Activated CD8-positive, alpha-beta memory T cell treated with anti-CD3 and anti-CD28 coated beads, Interleukin-2, amount 10 ng/mL, durations not matched to agents 7 days and 5 days (primary cell): ENCODE measurements around the gene DIPK2B. TPM values are rescaled to one million over a fixed set of nuclear protein-coding genes. Genes with fewer than 3 reads are reported as not detected.

Source experiments
- ATAC-seq: fragments of 150-1000 bp; cut with Tn5 transposase; one replicate; pipeline ENCODE4 v1.10.0; 2021; ENCODE audit warnings: moderate library complexity
- CTCF ChIA-PET: fragments of 350-600 bp; sonication (Branson Sonifier 250); formaldehyde crosslinking; loops from one replicate; lab custom pipeline; 2021; ENCODE audit warnings: antibody characterized with exemption; lab: Charles Lee
- DNase-seq: peaks from one replicate; pipeline ENCODE4 v3.0.0-alpha.2; 2020
- H3K27ac Mint-ChIP-seq: one replicate; pipeline ENCODE4 v1.8.0; 2021; ENCODE audit warnings: mild to moderate bottlenecking, mixed read lengths
- H3K27me3 Mint-ChIP-seq: one replicate; pipeline ENCODE4 v1.8.0; 2021; ENCODE audit warnings: mixed read lengths
- H3K36me3 Mint-ChIP-seq: one replicate; pipeline ENCODE4 v1.8.0; 2021; ENCODE audit warnings: mild to moderate bottlenecking, mixed read lengths
- H3K4me1 Mint-ChIP-seq: one replicate; pipeline ENCODE4 v1.8.0; 2021; ENCODE audit warnings: mixed read lengths
- H3K4me3 Mint-ChIP-seq: one replicate; pipeline ENCODE4 v1.8.0; 2021; ENCODE audit warnings: mild to moderate bottlenecking, moderate library complexity, mixed read lengths
- H3K9me3 Mint-ChIP-seq: one replicate; pipeline ENCODE4 v1.8.0; 2022; ENCODE audit warnings: low read depth, mixed read lengths
- total RNA-seq, 2 experiments: library from RNA; stranded (reverse); gene quantifications; one replicate each; pipeline ENCODE4 v1.2.3, GENCODE V29; 2021

DIPK2B gene
- total RNA-seq, 2 experiments from 2014 or later: not detected

DNA sequence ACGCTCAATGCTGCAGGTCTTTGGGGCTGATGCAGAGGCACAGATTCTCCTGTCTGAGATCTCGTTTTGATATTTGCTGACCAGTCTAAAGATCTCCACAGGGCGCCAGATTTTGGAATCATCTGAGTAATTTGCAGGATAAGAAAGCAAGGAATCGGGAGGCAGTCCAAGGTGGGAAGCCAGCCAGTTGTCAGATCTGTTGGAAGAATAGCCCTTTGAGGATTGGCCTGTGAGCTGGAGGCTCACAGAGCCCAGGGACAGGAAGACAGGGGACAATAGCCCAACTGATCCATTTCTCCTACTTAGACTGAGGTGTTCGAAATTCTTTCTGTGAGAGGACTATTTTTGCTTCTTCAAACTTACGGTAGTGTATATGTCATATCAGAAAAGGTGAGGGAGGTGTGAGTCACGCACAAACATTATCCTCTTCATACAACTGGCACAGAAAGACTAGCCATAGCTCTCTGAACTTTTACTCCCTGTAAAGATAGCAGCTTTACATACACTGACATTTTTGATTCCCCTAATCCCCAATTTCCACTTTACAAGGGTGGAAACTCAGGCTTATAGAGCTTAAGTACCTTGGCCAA, 8.8 kb downstream of the DIPK2B start:
- no peaks in the 10 kb centered on the region for H3K9me3 Mint-ChIP-seq
- peaks cover 16% of the 10 kb centered on the region for H3K4me1 Mint-ChIP-seq
- H3K4me3 Mint-ChIP-seq: no peak overlapping the region
- H3K27ac Mint-ChIP-seq: no peak overlapping the region
- CTCF ChIA-PET: interaction anchor here (1.0 kb wide), 1 partner anchor 8 kb away, joined by 3 read pairs; no protein-coding TSS in a partner anchor
- H3K27me3 Mint-ChIP-seq: no peaks in the 10 kb centered on the region
- H3K36me3 Mint-ChIP-seq: no peaks in the 10 kb centered on the region
- ATAC-seq (no peak), DNase-seq (no peak)

DNA sequence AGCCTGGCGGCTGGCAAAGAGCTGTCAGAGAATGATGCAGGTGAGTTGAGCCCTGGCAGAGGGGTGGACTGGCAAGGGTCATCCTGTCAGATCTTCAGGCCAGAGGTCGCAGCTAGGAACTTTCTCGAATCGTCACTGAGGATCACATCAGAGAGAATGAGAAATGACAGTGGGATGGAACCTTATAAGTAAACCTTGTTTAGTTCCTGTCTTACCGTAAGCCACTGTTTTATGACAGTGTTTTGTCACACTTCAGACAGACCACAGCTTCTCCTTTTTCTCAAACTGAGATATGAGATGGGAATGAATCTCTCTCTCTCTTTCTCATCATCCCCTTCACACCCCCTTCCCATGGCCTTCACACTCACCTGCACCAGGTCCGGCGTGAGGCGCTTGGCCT, 9.3 kb downstream of the DIPK2B start:
- Mint-ChIP-seq H3K4me3 (no peak overlapping the region), H3K27ac (no peak overlapping the region), H3K9me3 (no peaks in the 10 kb centered on the region), H3K27me3 (no peaks in the 10 kb centered on the region), H3K4me1 (peaks cover 17% of the 10 kb centered on the region), H3K36me3 (no peaks in the 10 kb centered on the region)
- no peak for DNase-seq
- ATAC-seq: no peak
- CTCF ChIA-PET: no interaction called here

- CTCF ChIA-PET: interaction anchor here (1.0 to 2.0 kb wide), 5 partner anchors 9 to 1229 kb away, joined by 3 to 6 read pairs (median 3); no protein-coding TSS in a partner anchor
- peak overlapping the region; percentile 12 for H3K27ac Mint-ChIP-seq
- peak overlapping the region; percentile 78 for H3K4me3 Mint-ChIP-seq
- DNase-seq: no peak
- H3K4me1 Mint-ChIP-seq: peaks cover 17% of the 10 kb centered on the region
- no peaks in the 10 kb centered on the region for H3K27me3 Mint-ChIP-seq
- H3K36me3 Mint-ChIP-seq: no peaks in the 10 kb centered on the region
- no peak for ATAC-seq
- H3K9me3 Mint-ChIP-seq: no peaks in the 10 kb centered on the region
Observed at GRCh38 chrX:45187731-45188130, 12.9 kb downstream of the DIPK2B start.

DNA sequence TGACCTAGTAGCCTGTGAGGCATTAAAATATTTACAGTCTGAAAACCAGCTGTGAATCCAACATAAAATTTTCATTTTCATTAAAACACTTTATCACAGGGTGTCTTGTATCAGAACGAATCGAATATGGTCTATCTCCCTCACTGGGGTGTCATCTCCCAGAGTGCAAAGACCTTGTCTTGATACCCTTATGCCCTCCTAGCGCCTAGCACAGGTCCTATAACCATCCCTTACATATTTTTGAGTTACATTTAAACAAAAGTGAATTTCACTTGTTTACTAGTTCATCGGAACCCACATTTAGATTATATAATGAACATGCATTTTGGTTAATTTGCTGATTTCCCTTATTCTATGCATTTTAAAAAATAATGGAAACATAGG, 14.0 kb downstream of the DIPK2B start:
- Mint-ChIP-seq H3K4me3 (peak overlapping the region; percentile 78), H3K4me1 (peaks cover 14% of the 10 kb centered on the region), H3K9me3 (no peaks in the 10 kb centered on the region), H3K27ac (no peak overlapping the region), H3K27me3 (no peaks in the 10 kb centered on the region), H3K36me3 (no peaks in the 10 kb centered on the region)
- ATAC-seq (peak; percentile 16), DNase-seq (no peak)
- CTCF ChIA-PET: interaction anchor here (1.0 to 2.0 kb wide), 5 partner anchors 8 to 1228 kb away, joined by 3 to 6 read pairs (median 3); no protein-coding TSS in a partner anchor

DNA sequence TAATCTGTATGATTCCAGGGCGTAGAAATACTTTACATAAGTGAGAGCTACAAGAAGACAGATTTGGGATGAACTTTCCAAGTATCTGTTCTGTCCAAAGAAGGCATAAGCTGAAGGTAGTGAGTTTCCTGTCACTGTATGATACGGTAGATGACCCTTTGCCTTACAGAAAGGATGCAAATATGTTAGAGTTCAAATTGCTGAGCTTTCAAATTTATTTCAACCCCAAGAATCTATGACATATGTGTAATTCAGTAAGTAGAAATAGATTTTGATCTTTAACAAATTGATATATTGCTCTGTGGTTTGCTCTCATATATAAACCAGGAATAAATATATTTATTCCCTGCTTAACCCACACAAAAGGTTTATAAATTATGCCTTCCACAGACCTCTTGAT, 16.5 kb downstream of the DIPK2B start:
- CTCF ChIA-PET: interaction anchor here (1.2 kb wide), 1 partner anchor 8 kb away, joined by 3 read pairs; no protein-coding TSS in a partner anchor
- no peak for ATAC-seq
- Mint-ChIP-seq H3K9me3 (no peaks in the 10 kb centered on the region), H3K4me1 (peaks cover 9% of the 10 kb centered on the region), H3K36me3 (no peaks in the 10 kb centered on the region), H3K4me3 (no peak overlapping the region), H3K27ac (no peak overlapping the region), H3K27me3 (no peaks in the 10 kb centered on the region)
- no peak for DNase-seq

DNA sequence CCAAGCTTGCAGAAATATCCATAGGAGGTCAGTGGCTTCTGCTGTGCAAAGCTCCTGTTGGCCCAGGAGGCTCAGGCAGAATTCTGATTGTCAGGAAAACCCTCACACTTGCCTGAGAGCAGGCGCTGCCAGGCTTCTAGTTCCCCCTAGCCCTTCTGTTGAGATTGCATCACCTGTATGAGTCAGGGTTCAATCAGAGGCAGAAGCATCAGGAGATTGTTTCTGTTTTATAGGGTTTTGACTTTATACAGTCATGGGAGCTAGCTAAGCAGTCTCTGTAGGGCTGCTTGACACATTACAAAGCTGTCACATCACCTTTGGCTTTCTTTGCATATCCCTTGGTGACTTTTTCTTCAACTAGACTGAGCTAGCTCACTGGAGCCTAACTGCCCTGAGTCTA, 27.8 kb downstream of the DIPK2B start:
- no peaks in the 10 kb centered on the region for H3K4me1 Mint-ChIP-seq
- CTCF ChIA-PET: no interaction called here

DNA sequence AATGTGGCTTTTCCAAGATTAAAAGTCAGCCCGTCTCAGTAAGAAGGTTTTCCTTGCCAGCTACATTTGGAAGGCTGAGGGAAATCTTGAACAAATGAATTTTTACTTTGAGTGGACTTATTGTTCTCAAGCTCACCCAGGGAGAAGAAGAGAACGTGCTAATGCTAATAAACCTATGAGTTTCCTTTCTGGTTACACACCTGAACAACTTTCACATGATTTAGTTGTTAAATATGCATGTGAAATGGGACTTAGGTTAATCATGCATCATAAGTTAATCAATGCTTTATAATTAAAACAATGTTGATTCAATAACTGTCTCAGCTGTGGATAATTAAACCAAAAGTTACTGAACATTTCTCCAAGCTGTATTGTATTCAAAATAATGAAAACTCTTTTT, 33.9 kb downstream of the DIPK2B start:
- no peak overlapping the region for H3K27ac Mint-ChIP-seq
- no peak for ATAC-seq
- DNase-seq: no peak
- no peak overlapping the region for H3K4me3 Mint-ChIP-seq
- no peaks in the 10 kb centered on the region for H3K27me3 Mint-ChIP-seq
- no peaks in the 10 kb centered on the region for H3K36me3 Mint-ChIP-seq
- no peaks in the 10 kb centered on the region for H3K4me1 Mint-ChIP-seq
- no peaks in the 10 kb centered on the region for H3K9me3 Mint-ChIP-seq
- CTCF ChIA-PET: no interaction called here

More for the DNA sequence above, 27.8 kb downstream of the DIPK2B start:
- Mint-ChIP-seq H3K27ac (no peak overlapping the region), H3K4me3 (no peak overlapping the region), H3K36me3 (no peaks in the 10 kb centered on the region), H3K9me3 (no peaks in the 10 kb centered on the region), H3K27me3 (no peaks in the 10 kb centered on the region)
- DNase-seq (no peak), ATAC-seq (no peak)

GRCh38 chrX:45165726-45166125, 35.0 kb downstream of the DIPK2B start:
- Mint-ChIP-seq H3K36me3 (no peaks in the 10 kb centered on the region), H3K27ac (no peak overlapping the region), H3K27me3 (no peaks in the 10 kb centered on the region), H3K4me3 (no peak overlapping the region), H3K9me3 (no peaks in the 10 kb centered on the region), H3K4me1 (no peaks in the 10 kb centered on the region)
- DNase-seq (no peak), ATAC-seq (no peak)
- CTCF ChIA-PET: no interaction called here

DNA sequence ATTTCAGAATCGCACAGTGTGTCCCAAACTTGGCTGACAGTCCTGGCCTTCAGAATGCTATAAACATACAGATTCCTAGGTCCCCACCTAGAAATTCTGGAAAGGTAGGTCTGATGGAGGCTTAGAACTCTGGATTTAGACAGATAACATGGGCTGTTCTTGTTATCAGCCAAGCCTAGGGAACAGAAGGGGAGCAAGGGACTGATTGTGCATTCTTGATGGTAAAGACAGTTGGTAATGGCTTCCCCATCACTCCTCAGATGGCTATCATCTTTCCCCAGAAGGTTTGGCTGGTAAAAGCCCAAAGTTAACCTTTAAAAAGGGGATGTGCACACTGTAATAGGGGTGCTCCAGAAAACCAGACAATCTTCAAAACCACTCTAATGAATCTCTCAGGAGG, 35.7 kb downstream of the DIPK2B start:
- H3K4me3 Mint-ChIP-seq: no peak overlapping the region
- no peak for DNase-seq
- no peak overlapping the region for H3K27ac Mint-ChIP-seq
- ATAC-seq: no peak
- no peaks in the 10 kb centered on the region for H3K9me3 Mint-ChIP-seq
- CTCF ChIA-PET: no interaction called here
- H3K4me1 Mint-ChIP-seq: no peaks in the 10 kb centered on the region
- no peaks in the 10 kb centered on the region for H3K36me3 Mint-ChIP-seq
- H3K27me3 Mint-ChIP-seq: no peaks in the 10 kb centered on the region

DNA sequence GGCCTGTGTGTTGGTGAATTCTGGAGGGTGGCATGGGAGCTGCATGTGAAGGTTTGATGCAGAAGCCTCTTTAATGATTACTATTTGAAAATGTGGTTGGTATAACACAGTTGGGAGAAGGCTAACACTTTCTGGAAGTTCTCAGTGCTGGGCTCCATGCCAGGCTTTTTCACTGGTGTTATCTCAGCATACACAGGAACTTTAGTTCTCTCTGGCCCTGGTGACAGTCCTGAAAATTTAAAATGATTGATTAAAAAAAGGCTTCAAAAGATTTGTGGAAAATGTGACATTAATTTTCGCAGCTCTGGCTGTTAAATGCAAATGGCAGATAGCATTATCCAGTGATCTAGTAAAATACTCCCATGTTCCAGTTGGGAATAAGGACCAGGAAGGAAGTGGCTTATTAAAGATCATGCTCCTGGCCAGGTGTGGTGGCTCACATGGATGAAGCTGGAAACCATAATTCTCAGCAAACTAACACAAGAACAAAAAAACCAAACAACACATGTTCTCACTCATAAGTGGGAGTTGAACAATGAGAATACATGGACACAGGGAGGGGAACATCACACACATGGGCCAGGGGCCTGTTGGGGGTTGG, 36.6 kb downstream of the DIPK2B start:
- H3K36me3 Mint-ChIP-seq: no peaks in the 10 kb centered on the region
- CTCF ChIA-PET: no interaction called here
- no peak overlapping the region for H3K27ac Mint-ChIP-seq
- no peaks in the 10 kb centered on the region for H3K4me1 Mint-ChIP-seq
- no peaks in the 10 kb centered on the region for H3K9me3 Mint-ChIP-seq
- ATAC-seq (no peak), DNase-seq (no peak)
- no peaks in the 10 kb centered on the region for H3K27me3 Mint-ChIP-seq
- no peak overlapping the region for H3K4me3 Mint-ChIP-seq

GRCh38 chrX:45157647-45158046, 43.0 kb downstream of the DIPK2B start:
- Mint-ChIP-seq H3K4me1 (no peaks in the 10 kb centered on the region), H3K36me3 (no peaks in the 10 kb centered on the region), H3K9me3 (no peaks in the 10 kb centered on the region), H3K27ac (no peak overlapping the region), H3K27me3 (no peaks in the 10 kb centered on the region), H3K4me3 (no peak overlapping the region)
- CTCF ChIA-PET: no interaction called here
- no peak for DNase-seq
- no peak for ATAC-seq

DNA sequence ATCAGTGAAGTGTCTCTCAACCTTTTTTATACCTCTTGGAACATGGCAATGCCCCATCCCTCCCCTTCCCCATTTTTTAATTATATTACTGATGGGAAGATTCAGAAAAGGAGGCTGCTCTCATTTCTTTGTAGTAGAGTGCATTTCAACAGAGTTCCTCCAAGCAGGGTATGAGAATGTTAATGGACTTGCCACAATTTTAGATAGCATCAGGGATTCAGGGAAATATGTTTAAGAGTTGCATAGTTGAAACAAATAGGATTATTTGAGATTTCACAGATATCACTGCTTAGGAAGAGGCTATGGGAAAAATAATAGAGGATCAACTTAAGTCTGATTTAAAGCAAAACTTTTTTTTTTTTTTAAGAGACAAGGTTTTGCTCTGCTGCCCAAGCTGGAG, 46.2 kb downstream of the DIPK2B start:
- CTCF ChIA-PET: no interaction called here
- Mint-ChIP-seq H3K27me3 (no peaks in the 10 kb centered on the region), H3K4me3 (no peak overlapping the region), H3K27ac (no peak overlapping the region), H3K9me3 (no peaks in the 10 kb centered on the region), H3K4me1 (no peaks in the 10 kb centered on the region), H3K36me3 (no peaks in the 10 kb centered on the region)
- DNase-seq (no peak), ATAC-seq (no peak)

DNA sequence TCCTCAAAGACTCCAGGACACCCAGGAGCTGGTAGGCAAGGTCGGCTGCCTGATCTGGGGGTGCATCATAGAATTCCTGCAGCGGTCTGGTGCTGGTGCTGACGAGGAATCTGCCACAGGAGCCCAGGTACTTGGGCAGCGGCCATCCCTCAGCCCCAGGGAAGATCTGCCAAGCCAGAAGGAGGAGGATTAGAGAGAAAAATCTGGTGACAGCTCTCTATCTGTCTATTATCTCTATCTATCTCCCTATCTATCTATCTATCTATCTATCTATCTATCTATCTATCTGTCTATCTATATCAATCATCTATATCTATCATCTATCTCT, 46.7 kb downstream of the DIPK2B start:
- Mint-ChIP-seq H3K27ac (no peak overlapping the region), H3K27me3 (no peaks in the 10 kb centered on the region), H3K9me3 (no peaks in the 10 kb centered on the region), H3K36me3 (no peaks in the 10 kb centered on the region), H3K4me1 (no peaks in the 10 kb centered on the region), H3K4me3 (no peak overlapping the region)
- DNase-seq (no peak), ATAC-seq (no peak)
- CTCF ChIA-PET: no interaction called here
